Endothelial cell of umbilical vein (primary cell): ENCODE measurements around the gene ZNF526.

Source experiments
- EZH2 ChIP-seq: IDR thresholded peaks from 2 replicates; pipeline ENCODE4 v1.6.1; 2012; ENCODE audit warnings: borderline replicate concordance, low read depth, mild to moderate bottlenecking, moderate library complexity, low read length, inconsistent platforms; ENCODE audit not compliant: severe bottlenecking
- JUN ChIP-seq: IDR thresholded peaks from 2 replicates; pipeline ENCODE4 v1.6.1; 2011; ENCODE audit warnings: borderline replicate concordance, low read depth; ENCODE audit not compliant: insufficient read length, insufficient read depth
- POLR2A ChIP-seq: IDR thresholded peaks from 2 replicates; pipeline ENCODE4 v1.6.1; 2012; ENCODE audit warnings: low read depth, mild to moderate bottlenecking, control low read depth, low read length
- POLR2AphosphoS5 ChIP-seq: IDR thresholded peaks from 2 replicates; pipeline ENCODE4 v1.6.1; 2012; ENCODE audit warnings: low read depth, mild to moderate bottlenecking, control low read depth, low read length, moderate library complexity; ENCODE audit not compliant: insufficient read depth
- TF ChIP-seq, protein P1 (sequence below), 2 donors: IDR thresholded peaks; 1 replicate in 1 of 2; 2 replicates in 1 of 2; pipeline ENCODE4 v1.5.1; 2011; ENCODE audit warnings: low read length in 2 of 2, mild to moderate bottlenecking in 2 of 2, moderate library complexity in 2 of 2, control low read depth in 1 of 2, inconsistent platforms in 1 of 2, low read depth in 1 of 2; ENCODE audit not compliant: insufficient read depth in 1 of 2; ENCODE audit errors: extremely low read depth in 1 of 2

DNA sequence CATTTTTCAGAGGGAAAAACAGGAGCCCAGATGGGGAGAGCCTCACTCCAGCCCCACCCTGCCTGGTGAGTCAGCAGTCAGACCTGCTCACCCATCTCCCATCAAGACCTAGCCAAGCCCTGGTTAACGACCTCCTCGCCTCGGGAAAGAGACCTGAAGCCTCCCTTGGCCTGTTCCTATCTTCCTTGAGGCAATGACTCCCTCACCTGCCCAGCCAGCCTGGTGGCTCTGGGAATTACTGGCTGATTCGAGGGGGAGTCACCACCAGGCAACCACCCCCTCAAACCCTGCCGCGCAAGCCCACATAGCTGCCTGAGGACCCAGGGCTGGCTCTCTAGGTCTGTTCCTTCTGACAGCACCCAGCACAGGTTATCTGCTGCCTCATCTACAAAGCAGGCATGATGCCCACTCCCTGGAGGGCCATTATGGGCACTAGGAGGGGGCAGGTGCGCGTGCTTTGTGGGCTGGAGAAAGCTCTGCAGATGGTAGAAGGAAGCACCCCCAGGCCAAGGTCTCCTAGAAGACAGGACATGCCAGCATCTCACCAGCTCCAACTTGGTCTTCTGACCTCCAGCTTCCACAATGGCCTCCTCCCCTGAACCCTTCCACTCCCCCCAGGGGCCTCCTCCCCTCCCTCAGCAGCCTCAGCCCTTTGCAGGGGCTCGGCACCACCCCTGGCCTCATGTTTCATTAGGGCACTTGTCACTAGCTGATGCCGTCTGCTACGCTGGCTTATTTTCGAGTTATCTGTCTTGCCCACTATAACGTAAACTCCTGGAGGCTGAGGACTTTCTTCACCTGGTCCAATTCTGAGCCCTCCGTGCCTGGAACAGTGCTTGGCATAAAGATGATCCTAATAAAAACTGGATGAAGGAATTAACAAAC, 13.0 kb upstream of the ZNF526 start:
- TF ChIP-seq, protein P1, sequence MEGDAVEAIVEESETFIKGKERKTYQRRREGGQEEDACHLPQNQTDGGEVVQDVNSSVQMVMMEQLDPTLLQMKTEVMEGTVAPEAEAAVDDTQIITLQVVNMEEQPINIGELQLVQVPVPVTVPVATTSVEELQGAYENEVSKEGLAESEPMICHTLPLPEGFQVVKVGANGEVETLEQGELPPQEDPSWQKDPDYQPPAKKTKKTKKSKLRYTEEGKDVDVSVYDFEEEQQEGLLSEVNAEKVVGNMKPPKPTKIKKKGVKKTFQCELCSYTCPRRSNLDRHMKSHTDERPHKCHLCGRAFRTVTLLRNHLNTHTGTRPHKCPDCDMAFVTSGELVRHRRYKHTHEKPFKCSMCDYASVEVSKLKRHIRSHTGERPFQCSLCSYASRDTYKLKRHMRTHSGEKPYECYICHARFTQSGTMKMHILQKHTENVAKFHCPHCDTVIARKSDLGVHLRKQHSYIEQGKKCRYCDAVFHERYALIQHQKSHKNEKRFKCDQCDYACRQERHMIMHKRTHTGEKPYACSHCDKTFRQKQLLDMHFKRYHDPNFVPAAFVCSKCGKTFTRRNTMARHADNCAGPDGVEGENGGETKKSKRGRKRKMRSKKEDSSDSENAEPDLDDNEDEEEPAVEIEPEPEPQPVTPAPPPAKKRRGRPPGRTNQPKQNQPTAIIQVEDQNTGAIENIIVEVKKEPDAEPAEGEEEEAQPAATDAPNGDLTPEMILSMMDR (IDR thresholded peaks at IDR 0.05; ENCODE audit: extremely low read depth in 1 of 2, insufficient read depth in 1 of 2, low read depth in 1 of 2, low read length in 2 of 2) = no peak
- TF ChIP-seq JUN (no peak), EZH2 (no peak), POLR2A (no peak), POLR2AphosphoS5 (no peak)
